Right cardiac atrium (tissue), 5 donors: ENCODE results near the gene ACAP1. TPM values are rescaled to one million over a fixed set of nuclear protein-coding genes. Genes with fewer than 3 reads are reported as not detected.
A peak's percentile ranks its signal among the peaks of the same experiment; 100 is the strongest.

Experiments
- ATAC-seq, 2 donors: fragments of 200-7000 bp; cut with Tn5 transposase; one replicate each; pipeline versions ENCODE4 v1.8.0 to v1.9.1; 2020; ENCODE audit warnings: moderate library complexity in 2 of 2, mild to moderate bottlenecking in 1 of 2
- DNase-seq, 3 donors: peaks; one replicate each; pipeline ENCODE4 v3.0.0-alpha.2; 2020
- H3K27ac ChIP-seq: one replicate; pipeline ENCODE4 v1.5.1; 2013; ENCODE audit warnings: mild to moderate bottlenecking, low read length, control low read depth, moderate library complexity
- H3K27me3 ChIP-seq: one replicate; pipeline ENCODE4 v1.6.1; 2013; ENCODE audit not compliant: control insufficient read depth, insufficient read depth
- H3K4me1 ChIP-seq: one replicate; pipeline ENCODE4 v1.6.1; 2013; ENCODE audit warnings: low read length; ENCODE audit not compliant: control insufficient read depth, insufficient read depth
- H3K4me3 ChIP-seq: one replicate; pipeline ENCODE4 v1.5.1; 2013; ENCODE audit warnings: low read length, control low read depth
- H3K9me3 ChIP-seq: one replicate; pipeline ENCODE4 v1.6.1; 2013; ENCODE audit warnings: low read length; ENCODE audit not compliant: control insufficient read depth
- WGBS: extraction: QIAGEN DNeasy Blood & Tissue Kit; methylation state at CpG from one replicate; pipeline ENCODE4 v1.1.7; 2013; 5-methylcytosine and 5-hydroxymethylcytosine counted together
- intact Hi-C, 4 donors: fragments of 100-400 bp; cut with DNase I; formaldehyde crosslinking; loops; one replicate each; pipeline versions ENCODE4 v1.11.0 to v1.14.0; 2022 to 2023
- polyA plus RNA-seq: library from polyadenylated mRNA; stranded (reverse); fragments of 200-250 nt; gene quantifications from one replicate; pipeline ENCODE4 v1.2.3, GENCODE V29; 2013
- total RNA-seq, 4 donors: library from RNA; stranded (reverse); fragmentation: NEBNext Ultra II Directional; extraction: Animal tissue kit (Norgen Biotek cat#: 25700); gene quantifications; one replicate each; pipeline ENCODE4 v1.2.1, GENCODE V29; 2021
- donor health status: healthy with polysubstance abuse.
- donor health status: DM: no; HTN: yes; CAD: no.
- donor health status: DM: no; HTN: no; CAD: no.
- donor health status: DM: no; HTN: yes; CAD: no; lungs with severe emphysema.
- donor health status: DM: yes; HTN: yes; CAD: no.

ACAP1 gene
- total and polyA plus RNA-seq, 5 donors: 8.8 to 26.4 (median 19.1) TPM

DNA sequence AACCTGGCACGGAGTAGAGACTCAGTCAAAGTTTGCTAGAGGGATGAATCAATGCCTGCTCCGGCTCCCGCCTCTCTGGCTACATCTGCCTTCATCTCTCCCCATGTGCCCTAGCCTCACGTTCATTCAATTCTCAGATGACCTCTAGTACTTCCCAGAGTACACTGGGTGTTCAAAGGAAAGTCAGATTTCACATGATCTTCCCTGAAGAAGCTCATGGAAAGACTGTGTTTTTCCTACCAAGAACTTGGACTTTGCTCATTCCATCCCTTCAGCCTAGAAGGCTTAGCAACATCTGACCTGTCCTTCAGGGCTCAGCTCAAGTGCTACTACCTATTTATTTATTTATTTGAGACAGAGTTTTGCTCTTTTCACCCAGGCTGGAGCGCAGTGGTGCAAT is 33.5 kb downstream of the ACAP1 start:
- Histone ChIP-seq H3K9me3 (no peaks in the 10 kb centered on the region), H3K4me3 (no peak overlapping the region), H3K27ac (no peak overlapping the region), H3K27me3 (no peaks in the 10 kb centered on the region), H3K4me1 (no peaks in the 10 kb centered on the region)
- 86% methylated on average over 5 of the region's 5 CpGs for WGBS
- ATAC-seq: no peak
- peak in 1 of 3 donors; percentile 9 for DNase-seq
- intact Hi-C loops: loop anchor here in 1 of 4 donors (10.0 kb wide), 1 partner anchor 65 kb away; the partner anchor contains the start of genes FGF11 and TMEM102

DNA sequence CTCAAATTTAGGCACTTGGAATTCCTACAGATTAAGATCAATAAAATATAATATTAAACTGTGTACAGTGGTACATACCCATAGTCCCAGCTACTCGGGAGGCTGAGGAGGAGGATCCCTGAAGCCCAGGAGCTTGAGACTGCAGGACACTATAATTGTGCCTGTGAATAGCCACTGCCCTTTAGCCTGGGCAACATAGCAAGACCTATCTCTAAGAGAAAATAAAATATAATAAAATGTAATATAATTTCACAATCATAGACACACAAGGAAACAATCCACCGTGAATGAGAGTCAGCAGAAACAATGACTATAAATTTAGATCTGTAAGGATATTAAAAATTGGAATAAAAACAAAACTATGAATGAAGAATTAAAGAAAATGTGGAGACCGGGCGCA is 34.5 kb downstream of the ACAP1 start:
- intact Hi-C loops: no loop called here
- ATAC-seq: no peak
- Histone ChIP-seq H3K4me3 (no peak overlapping the region), H3K9me3 (no peaks in the 10 kb centered on the region), H3K4me1 (no peaks in the 10 kb centered on the region), H3K27me3 (no peaks in the 10 kb centered on the region), H3K27ac (no peak overlapping the region)
- 88% methylated on average over 4 of the region's 4 CpGs for WGBS
- DNase-seq: peak in 1 of 3 donors; percentile 1

DNA sequence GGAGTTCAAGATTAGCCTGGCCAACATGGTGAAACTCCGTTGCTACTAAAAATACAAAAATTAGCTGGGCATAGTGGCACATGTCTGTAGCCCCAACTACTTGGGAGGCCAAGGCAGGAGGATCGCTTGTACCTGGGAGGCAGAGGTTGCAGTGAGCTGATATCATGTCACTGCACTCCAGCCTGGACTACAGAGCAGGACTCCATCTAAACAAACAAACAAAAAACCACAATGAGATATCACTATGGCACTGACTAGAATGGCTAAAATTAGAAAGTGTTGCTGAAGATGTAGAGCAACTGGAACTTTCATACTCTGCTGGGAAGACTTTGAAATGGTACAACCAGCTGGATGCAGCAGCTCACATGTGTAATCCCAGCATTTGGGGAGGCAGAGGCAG is 38.0 kb downstream of the ACAP1 start:
- intact Hi-C loops: no loop called here
- ATAC-seq (no peak), DNase-seq (no peak)
- no peaks in the 10 kb centered on the region for H3K4me1 ChIP-seq
- 86% methylated on average over 2 of the region's 2 CpGs for WGBS
- H3K27ac ChIP-seq: no peak overlapping the region
- no peaks in the 10 kb centered on the region for H3K9me3 ChIP-seq
- no peak overlapping the region for H3K4me3 ChIP-seq
- no peaks in the 10 kb centered on the region for H3K27me3 ChIP-seq

DNA sequence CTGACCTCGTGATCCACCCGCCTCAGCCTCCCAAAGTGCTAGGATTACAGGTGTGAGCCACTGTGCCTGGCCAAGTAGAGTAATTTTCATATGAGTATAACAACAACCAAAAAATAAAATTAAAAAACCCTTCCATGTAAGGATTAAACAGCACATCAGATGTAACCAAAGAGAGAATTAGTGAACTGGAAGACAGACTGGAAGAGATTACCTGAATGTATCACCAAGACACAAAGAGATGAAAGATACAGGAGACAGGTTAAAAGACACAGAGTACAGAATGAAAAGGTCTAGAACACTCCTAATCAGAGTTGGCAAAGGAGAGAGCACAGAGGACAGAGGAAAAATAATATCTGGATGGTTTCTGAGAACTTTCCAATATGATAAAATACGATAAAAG is 42.8 kb downstream of the ACAP1 start:
- no peak overlapping the region for H3K27ac ChIP-seq
- DNase-seq (no peak), ATAC-seq (no peak)
- peaks cover 3% of the 10 kb centered on the region for H3K4me1 ChIP-seq
- H3K27me3 ChIP-seq: no peaks in the 10 kb centered on the region
- H3K4me3 ChIP-seq: no peak overlapping the region
- 94% methylated on average over 3 of the region's 3 CpGs for WGBS
- intact Hi-C loops: no loop called here
- H3K9me3 ChIP-seq: no peaks in the 10 kb centered on the region

DNA sequence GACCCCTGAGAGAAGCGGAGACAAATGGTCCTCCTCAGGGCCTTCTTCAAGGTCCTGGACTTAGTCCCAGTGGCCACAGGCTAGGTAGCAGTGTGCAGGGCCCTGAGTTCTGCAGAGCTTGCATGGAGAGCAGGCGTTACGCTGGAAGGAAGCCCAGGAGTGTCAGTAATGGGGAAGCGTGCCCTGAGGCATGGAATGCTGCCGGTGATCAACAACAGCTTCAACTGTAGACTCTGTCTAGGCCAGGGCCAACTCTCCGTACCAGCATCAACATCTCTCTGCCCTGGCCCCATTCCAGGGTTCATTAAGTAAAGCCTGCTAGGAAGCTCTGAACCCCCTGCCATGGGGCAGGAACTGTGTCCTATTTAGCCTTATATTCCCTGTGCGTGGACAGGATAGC is 44.0 kb downstream of the ACAP1 start:
- H3K27ac ChIP-seq: no peak overlapping the region
- intact Hi-C loops: no loop called here
- H3K4me1 ChIP-seq: peaks cover 3% of the 10 kb centered on the region
- DNase-seq (peak; percentile 63 to 83 (median 78)), ATAC-seq (peak; percentile 41 to 62)
- no peaks in the 10 kb centered on the region for H3K27me3 ChIP-seq
- H3K4me3 ChIP-seq: peak overlapping the region; percentile 45
- no peaks in the 10 kb centered on the region for H3K9me3 ChIP-seq
- 21% methylated on average over 7 of the region's 7 CpGs for WGBS

DNA sequence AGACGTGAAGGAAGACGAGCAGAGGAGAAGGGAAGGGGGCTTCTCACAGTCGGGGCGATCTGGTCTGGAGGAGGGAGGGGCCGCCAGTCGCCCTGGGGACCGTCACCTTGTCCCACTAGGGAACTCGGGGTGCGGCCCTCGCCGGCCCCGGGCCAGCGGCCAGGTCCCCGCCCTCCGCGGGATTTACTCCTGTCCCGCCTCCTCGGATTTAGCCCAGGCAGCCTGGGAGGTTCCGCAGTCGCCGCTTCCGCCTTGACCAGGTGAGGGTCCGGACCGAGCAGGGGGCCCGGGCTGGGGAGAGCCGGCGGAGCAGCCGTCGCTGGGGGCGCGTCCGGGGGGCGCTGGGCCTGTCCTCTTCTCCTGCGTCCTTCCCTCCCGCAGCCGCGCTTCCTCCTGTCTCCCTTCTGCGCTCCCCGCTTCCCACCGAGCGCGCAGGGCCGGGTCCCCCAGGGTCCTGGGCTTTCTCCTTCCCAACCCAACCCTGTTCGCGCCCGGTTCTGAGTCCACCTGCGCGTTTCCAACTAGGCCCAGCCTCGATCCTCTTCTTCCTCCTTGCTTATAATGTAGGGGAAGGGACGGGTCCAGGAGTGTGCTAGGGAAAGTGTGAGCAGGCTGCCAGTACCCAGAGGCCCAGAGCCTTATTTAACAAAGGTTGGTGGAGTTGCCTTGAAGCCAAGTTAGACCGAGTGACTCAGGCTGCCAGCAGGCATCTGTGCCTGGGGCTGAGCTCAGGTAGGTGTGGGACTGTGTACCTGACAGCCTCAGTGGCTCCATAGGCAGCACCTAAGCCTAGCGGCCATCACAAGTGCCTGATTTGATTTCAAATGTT is 44.7 kb downstream of the ACAP1 start, which contains the start of gene TNK1:
Gene TNK1, plus strand, starts transcription at position 235 of the 829 bp plus-strand sequence. CDS start 1,838 bp downstream, outside the sequence.
- H3K27ac ChIP-seq: no peak within 1 kb of the TSS
- H3K4me1 ChIP-seq: peaks cover 3% of the 10 kb centered on the region
- peak; percentile 53 to 58 for ATAC-seq
- DNase-seq: peak; percentile 59 to 81 (median 79)
- H3K4me3 ChIP-seq: peak within 1 kb of the TSS; percentile 45
- WGBS: 3% methylated on average over 51 of the region's 52 CpGs
- H3K9me3 ChIP-seq: no peaks in the 10 kb centered on the region
- H3K27me3 ChIP-seq: no peaks in the 10 kb centered on the region
- intact Hi-C loops: no loop called here

DNA sequence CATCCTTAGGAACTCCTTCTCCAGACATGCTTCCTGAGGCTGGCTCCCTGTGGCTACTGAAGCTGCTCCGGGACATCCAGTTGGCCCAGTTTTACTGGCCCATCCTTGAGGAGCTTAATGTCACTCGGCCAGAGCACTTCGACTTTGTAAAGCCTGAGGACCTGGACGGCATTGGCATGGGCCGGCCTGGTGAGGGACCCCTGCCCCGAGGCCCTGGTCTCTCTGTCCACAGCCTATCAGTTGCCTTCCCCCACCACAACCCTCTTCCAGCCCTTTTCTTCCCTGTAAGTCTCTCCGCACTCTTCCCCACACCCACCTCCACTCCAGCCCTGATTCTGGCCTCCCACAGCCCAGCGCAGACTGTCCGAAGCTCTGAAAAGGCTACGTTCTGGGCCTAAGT is 46.6 kb downstream of the ACAP1 start:
- peaks cover 3% of the 10 kb centered on the region for H3K4me1 ChIP-seq
- WGBS: 88% methylated on average over 10 of the region's 10 CpGs
- no peaks in the 10 kb centered on the region for H3K9me3 ChIP-seq
- intact Hi-C loops: no loop called here
- no peak overlapping the region for H3K4me3 ChIP-seq
- H3K27ac ChIP-seq: no peak overlapping the region
- ATAC-seq (no peak), DNase-seq (no peak)
- H3K27me3 ChIP-seq: no peaks in the 10 kb centered on the region

DNA sequence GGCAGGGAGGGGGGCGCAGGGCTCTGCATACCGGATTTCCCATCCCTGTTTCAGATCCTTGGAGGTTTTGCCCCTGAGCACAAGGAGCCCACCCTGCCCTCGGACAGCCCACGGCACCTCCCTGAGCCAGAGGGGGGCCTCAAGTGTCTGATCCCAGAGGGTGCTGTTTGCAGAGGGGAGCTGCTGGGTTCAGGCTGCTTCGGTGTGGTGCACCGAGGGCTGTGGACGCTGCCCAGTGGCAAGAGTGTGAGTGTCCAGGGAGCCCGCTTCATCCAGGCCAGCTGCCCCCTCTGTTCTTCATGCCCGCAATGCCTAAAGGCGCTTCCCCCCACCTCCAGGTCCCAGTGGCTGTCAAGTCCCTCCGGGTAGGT is 47.0 kb downstream of the ACAP1 start:
- ATAC-seq (peak; percentile 1 to 2), DNase-seq (no peak)
- no peaks in the 10 kb centered on the region for H3K27me3 ChIP-seq
- WGBS: 74% methylated on average over 11 of the region's 11 CpGs
- peaks cover 3% of the 10 kb centered on the region for H3K4me1 ChIP-seq
- intact Hi-C loops: no loop called here
- no peak overlapping the region for H3K27ac ChIP-seq
- H3K9me3 ChIP-seq: no peaks in the 10 kb centered on the region
- H3K4me3 ChIP-seq: no peak overlapping the region

DNA sequence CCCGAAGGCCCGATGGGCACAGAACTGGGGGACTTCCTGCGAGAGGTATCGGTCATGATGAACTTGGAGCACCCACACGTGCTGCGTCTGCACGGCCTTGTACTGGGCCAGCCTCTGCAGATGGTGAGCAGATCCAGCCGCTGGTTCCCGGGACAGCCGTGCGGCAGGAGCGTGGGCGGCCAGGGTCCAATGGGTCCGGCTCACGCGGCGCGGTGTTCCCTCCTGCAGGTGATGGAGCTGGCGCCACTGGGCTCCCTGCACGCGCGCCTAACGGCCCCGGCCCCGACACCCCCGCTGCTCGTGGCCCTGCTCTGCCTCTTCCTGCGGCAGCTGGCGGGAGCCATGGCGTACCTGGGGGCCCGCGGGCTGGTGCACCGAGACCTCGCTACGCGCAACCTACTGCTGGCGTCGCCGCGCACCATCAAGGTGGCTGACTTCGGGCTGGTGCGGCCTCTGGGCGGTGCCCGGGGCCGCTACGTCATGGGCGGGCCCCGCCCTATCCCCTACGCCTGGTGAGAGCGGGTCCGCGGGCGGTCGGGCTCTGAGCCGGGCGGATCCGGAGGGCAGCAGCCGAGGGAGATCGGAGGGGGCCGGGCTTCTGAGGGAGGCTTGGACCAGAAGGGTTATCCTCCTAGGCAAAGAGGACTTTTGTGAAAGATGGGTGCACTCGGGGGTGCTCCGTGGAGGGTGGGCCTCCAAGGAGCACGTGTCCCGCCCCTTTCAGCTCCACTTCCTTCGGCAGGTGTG is 47.6 kb downstream of the ACAP1 start:
- peak; percentile 61 to 82 (median 81) for DNase-seq
- no peaks in the 10 kb centered on the region for H3K9me3 ChIP-seq
- peaks cover 3% of the 10 kb centered on the region for H3K4me1 ChIP-seq
- no peak overlapping the region for H3K27ac ChIP-seq
- 6% methylated on average over 65 of the region's 65 CpGs for WGBS
- no peaks in the 10 kb centered on the region for H3K27me3 ChIP-seq
- ATAC-seq: peak; percentile 77 to 81
- intact Hi-C loops: no loop called here
- peak overlapping the region; percentile 16 for H3K4me3 ChIP-seq

DNA sequence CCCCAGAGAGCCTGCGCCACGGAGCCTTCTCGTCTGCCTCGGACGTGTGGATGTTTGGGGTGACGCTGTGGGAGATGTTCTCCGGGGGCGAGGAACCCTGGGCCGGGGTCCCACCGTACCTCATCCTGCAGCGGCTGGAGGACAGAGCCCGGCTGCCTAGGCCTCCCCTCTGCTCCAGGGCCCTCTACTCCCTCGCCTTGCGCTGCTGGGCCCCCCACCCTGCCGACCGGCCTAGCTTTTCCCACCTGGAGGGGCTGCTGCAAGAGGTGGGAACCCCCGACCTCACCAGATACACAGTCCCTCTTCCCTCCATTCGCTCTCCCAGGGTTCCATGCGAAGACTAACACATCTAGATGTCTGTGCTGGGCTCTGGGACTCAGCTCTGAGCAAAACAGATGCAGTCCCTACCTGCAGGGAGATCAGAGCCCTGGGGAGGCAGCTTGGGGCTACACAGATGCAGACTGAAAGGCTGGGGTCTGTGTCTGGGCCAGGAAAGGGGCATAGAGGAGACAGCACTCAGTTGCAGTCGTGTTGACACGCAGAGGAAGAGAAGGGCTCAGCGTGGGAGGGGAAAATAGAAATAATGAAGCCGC is 48.3 kb downstream of the ACAP1 start:
- no peaks in the 10 kb centered on the region for H3K9me3 ChIP-seq
- H3K27me3 ChIP-seq: no peaks in the 10 kb centered on the region
- H3K4me1 ChIP-seq: peaks cover 3% of the 10 kb centered on the region
- ATAC-seq (peak in 1 of 2 donors; percentile 1), DNase-seq (no peak)
- intact Hi-C loops: no loop called here
- peak overlapping the region; percentile 16 for H3K4me3 ChIP-seq
- H3K27ac ChIP-seq: no peak overlapping the region
- 41% methylated on average over 23 of the region's 23 CpGs for WGBS

DNA sequence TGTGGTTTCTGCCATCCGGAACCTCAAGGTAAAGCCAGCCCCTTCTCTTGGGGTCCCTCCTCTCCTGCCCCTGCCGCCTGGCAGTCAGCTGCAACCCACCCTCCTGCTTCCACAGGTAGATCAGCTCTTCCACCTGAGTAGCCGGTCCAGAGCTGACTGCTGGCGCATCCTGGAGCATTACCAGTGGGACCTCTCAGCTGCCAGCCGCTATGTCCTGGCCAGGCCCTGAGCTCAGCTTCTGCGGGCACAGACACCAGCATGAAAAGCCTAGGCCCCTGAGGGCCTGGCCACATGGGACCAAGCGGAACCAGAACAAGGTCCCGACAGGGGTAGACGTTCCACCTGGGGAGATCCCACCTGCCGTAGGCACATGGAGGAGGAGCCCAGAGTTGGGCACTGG is 52.5 kb downstream of the ACAP1 start:
- Histone ChIP-seq H3K27ac (no peak overlapping the region), H3K27me3 (no peaks in the 10 kb centered on the region), H3K4me3 (no peak overlapping the region), H3K4me1 (no peaks in the 10 kb centered on the region), H3K9me3 (no peaks in the 10 kb centered on the region)
- no peak for ATAC-seq
- intact Hi-C loops: no loop called here
- peak in 1 of 3 donors; percentile 34 for DNase-seq
- 96% methylated on average over 10 of the region's 10 CpGs for WGBS
